Fibroblast of pulmonary artery (primary cell): ENCODE data around the gene NOL9.
A peak's percentile ranks its signal among the peaks of the same experiment; 100 is the strongest.

Source experiments
- DNase-seq: peaks from one replicate; pipeline ENCODE4 v3.0.0-alpha.2; 2010; ENCODE audit warnings: low read depth
- H3K4me3 ChIP-seq: replicated peaks from 2 replicates; pipeline ENCODE4 v1.5.1; 2011; ENCODE audit warnings: low read depth, mild to moderate bottlenecking, control low read depth, low read length, moderate library complexity
- TF ChIP-seq, protein P1 (sequence below): IDR thresholded peaks from 2 replicates; pipeline ENCODE4 v1.5.1; 2011; ENCODE audit warnings: mild to moderate bottlenecking, control low read depth, low read length, inconsistent platforms; ENCODE audit errors: missing control alignments

The NOL9 gene

GRCh38 chr1:6523566-6523965, 30.7 kb downstream of the NOL9 start:
- peak; percentile 66 for DNase-seq
- no peak overlapping the region for H3K4me3 ChIP-seq
- TF ChIP-seq, protein P1, sequence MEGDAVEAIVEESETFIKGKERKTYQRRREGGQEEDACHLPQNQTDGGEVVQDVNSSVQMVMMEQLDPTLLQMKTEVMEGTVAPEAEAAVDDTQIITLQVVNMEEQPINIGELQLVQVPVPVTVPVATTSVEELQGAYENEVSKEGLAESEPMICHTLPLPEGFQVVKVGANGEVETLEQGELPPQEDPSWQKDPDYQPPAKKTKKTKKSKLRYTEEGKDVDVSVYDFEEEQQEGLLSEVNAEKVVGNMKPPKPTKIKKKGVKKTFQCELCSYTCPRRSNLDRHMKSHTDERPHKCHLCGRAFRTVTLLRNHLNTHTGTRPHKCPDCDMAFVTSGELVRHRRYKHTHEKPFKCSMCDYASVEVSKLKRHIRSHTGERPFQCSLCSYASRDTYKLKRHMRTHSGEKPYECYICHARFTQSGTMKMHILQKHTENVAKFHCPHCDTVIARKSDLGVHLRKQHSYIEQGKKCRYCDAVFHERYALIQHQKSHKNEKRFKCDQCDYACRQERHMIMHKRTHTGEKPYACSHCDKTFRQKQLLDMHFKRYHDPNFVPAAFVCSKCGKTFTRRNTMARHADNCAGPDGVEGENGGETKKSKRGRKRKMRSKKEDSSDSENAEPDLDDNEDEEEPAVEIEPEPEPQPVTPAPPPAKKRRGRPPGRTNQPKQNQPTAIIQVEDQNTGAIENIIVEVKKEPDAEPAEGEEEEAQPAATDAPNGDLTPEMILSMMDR, result peak; percentile 72

GRCh38 chr1:6521536-6521935, 32.8 kb downstream of the NOL9 start:
- TF ChIP-seq, protein P1, result no peak
- no peak for DNase-seq
- no peak overlapping the region for H3K4me3 ChIP-seq

DNA sequence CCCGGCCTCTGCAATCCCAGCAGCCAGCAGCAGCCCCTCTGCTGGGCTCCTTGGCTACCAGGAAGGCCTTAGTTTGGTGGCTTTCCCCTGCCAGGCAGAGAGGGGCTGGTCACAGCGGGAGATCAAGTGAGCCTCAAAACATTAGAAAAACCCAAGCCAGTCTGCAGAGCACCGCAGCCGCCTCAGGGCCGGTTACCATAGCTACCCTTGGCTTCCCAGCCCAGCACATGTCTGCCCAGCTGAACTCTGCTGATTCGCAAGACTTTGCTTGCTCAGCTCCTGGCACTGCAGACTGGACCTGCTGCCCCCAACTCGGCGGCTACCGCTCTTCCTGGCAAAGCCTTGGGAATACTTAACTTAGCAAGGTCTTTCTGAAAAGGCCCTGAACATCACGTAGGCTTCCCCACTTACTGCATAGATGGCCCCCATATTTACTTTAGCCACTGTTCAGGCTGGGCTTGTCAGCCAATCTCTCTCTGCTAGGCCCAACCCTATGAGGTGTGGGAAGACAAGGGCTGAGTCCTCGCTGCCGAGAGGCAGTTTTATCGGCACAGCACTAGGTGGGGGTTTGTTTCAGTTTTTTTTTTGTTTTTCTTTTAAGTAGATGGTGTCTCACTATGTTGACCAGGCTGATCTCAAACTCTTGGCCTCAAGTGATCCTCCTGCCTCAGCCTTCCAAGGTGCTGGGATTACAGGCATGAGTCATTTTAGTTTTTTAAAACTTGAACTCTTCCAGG, 34.2 kb downstream of the NOL9 start:
- peak; percentile 61 for DNase-seq
- H3K4me3 ChIP-seq, result no peak overlapping the region
- TF ChIP-seq, protein P1, result no peak

DNA sequence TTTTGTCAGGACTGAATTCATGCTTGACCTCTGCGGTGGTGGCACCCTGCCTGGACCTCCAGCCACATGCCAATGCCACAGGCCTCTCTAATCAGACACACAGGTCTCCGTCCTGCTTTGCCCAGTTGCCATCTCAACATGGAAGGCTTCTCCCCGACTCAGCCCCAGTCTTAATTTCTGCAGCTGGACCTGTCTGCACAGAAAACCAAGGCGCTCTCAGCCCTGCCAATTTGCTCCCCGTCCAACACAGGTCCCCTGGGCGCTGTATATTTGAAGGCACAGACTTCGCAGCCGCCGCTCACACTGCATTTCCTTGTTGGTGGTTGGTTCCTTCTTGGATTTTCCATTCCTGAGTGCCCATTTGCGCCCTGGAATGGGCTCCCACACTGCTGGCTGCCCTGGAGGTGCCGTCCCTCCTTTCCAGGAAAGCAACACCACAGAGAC, 34.8 kb downstream of the NOL9 start:
- no peak overlapping the region for H3K4me3 ChIP-seq
- TF ChIP-seq, protein P1, result no peak
- DNase-seq, result no peak

DNA sequence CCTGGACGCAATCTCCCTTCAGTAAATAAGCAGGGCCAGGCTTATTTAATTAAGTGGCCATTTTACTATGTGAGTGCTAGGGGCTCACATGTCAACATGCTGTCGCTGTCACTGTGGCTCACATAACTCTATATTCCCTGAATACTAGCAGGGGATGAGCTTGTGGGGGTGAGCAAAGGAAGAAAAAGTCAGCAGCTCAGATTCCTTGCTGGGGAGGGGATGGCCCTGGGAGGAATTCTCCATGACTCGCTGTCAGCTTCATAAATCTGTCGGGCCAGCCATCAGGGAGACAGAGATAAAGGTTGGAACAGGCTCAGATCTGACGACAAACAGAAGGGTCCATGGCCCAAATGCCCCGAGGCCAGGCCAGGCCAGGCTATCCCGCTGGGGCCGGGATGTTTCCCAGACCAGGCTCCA, 36.9 kb downstream of the NOL9 start:
- TF ChIP-seq, protein P1, result no peak
- no peak for DNase-seq
- no peak overlapping the region for H3K4me3 ChIP-seq

- TF ChIP-seq, protein P1, result no peak
Measured at GRCh38 chr1:6515771-6516170, 38.5 kb downstream of the NOL9 start.

DNA sequence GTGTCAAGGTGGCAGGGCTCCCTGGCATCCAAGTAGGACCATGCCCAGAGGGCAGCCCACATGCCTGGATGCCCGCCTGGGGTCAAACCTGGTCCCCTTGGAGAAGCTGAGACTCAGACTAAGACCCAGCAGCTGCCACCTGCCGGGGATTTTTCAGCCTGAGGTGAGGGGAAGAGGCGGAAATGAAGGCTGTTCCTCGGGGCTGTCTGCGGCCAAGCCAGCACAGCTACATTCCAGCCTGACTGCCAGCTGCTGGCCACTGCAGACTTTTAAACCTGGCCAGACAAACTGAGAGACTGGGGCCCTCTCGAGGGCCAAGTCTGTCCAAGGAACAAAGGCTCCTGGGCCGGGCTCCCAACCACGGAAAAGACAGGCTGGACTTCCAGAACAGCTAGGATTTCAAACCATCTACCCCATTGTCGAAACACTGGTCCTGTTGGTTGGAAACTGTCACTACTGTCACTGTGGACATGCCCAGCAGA, 41.0 kb downstream of the NOL9 start:
- no peak for DNase-seq
- TF ChIP-seq, protein P1, result no peak

More at GRCh38 chr1:6515771-6516170, 38.5 kb downstream of the NOL9 start:
- DNase-seq, result no peak
- no peak overlapping the region for H3K4me3 ChIP-seq

More for the DNA sequence above, 41.0 kb downstream of the NOL9 start:
- H3K4me3 ChIP-seq, result no peak overlapping the region
